Fibroblast of villous mesenchyme (primary cell): ENCODE measurements around the gene PDGFB. TPM values are rescaled to one million over a fixed set of nuclear protein-coding genes. Genes with fewer than 3 reads are reported as not detected.

Experiments used
- DNase-seq: peaks from one replicate; pipeline ENCODE4 v3.0.0-alpha.2; 2010; ENCODE audit warnings: low read depth
- H3K4me3 ChIP-seq: 2 replicates; pipeline ENCODE4 v1.5.1; 2011; ENCODE audit warnings: low read depth, mild to moderate bottlenecking, low read length
- CTCF ChIP-seq: IDR thresholded peaks from 2 replicates; pipeline ENCODE4 v1.5.1; 2012; ENCODE audit warnings: low read depth, mild to moderate bottlenecking, low read length; ENCODE audit not compliant: insufficient read depth
- total RNA-seq: library from RNA; depleted of rRNA; stranded (reverse); fragments of >200 nt; gene quantifications from 2 replicates; pipeline ENCODE4 v1.2.3, GENCODE V29; 2012

Gene PDGFB
- total RNA-seq, 1 donor = 11.7 TPM

GRCh38 chr22:39254789-39255298, 10.1 kb upstream of the PDGFB start:
- no peak overlapping the region for H3K4me3 ChIP-seq
- peak; percentile 45 for DNase-seq
- no peak for TF ChIP-seq CTCF

GRCh38 chr22:39254122-39254521, 9.3 kb upstream of the PDGFB start:
- no peak for TF ChIP-seq CTCF
- H3K4me3 ChIP-seq = no peak overlapping the region
- no peak for DNase-seq

- no peak overlapping the region for H3K4me3 ChIP-seq
- no peak for TF ChIP-seq CTCF
- DNase-seq = peak; percentile 84
These were observed 8.8 kb upstream of the PDGFB start for GRCh38 chr22:39253435-39254070.

GRCh38 chr22:39252461-39253434, 8.0 kb upstream of the PDGFB start:
- no peak for TF ChIP-seq CTCF
- H3K4me3 ChIP-seq = no peak overlapping the region
- DNase-seq = no peak

- H3K4me3 ChIP-seq = no peak overlapping the region
- no peak for DNase-seq
- no peak for TF ChIP-seq CTCF
These were observed 7.1 kb upstream of the PDGFB start for GRCh38 chr22:39251762-39252460.

- no peak for DNase-seq
- no peak for TF ChIP-seq CTCF
- H3K4me3 ChIP-seq = no peak overlapping the region
These were observed 6.1 kb upstream of the PDGFB start for GRCh38 chr22:39250838-39251237.
